Measurements from ENCODE around the gene C17orf67. TPM values are rescaled to one million over a fixed set of nuclear protein-coding genes. Genes with fewer than 3 reads are reported as not detected.
A peak's percentile ranks its signal among the peaks of the same experiment; 100 is the strongest.

Gene C17orf67
- total RNA-seq, 4 donors from 2014 or later: 0.52 to 3.7 (median 1.0) TPM

- Histone ChIP-seq H3K9me3 (no peaks in the 10 kb centered on the region), H3K27me3 (no peaks in the 10 kb centered on the region), H3K27ac (no peak overlapping the region), H3K4me1 (no peaks in the 10 kb centered on the region), H3K36me3 (no peaks in the 10 kb centered on the region), H3K4me3 (no peak overlapping the region)
- DNase-seq (ENCODE audit: low spot score in 2 of 2): no peak
- WGBS: 29% methylated on average over 4 of the region's 4 CpGs
- TF ChIP-seq EP300 (IDR thresholded peaks at IDR 0.05): no peak
- TF ChIP-seq POLR2A (IDR thresholded peaks at IDR 0.05): no peak
- TF ChIP-seq CTCF (IDR thresholded peaks at IDR 0.05): no peak
- no peak for TF ChIP-seq POLR2AphosphoS5 (IDR thresholded peaks at IDR 0.05)
Observed at GRCh38 chr17:56798916-56799315, 34.8 kb downstream of the C17orf67 start.

GRCh38 chr17:56796536-56796935 is 37.2 kb downstream of the C17orf67 start:
- Histone ChIP-seq H3K36me3 (no peaks in the 10 kb centered on the region), H3K9me3 (no peaks in the 10 kb centered on the region), H3K4me1 (no peaks in the 10 kb centered on the region), H3K27me3 (no peaks in the 10 kb centered on the region), H3K4me3 (no peak overlapping the region), H3K27ac (no peak overlapping the region)
- WGBS: 94% methylated on average over 8 of the region's 8 CpGs
- peak in 1 of 2 donors; percentile 55 for DNase-seq (ENCODE audit: low spot score in 2 of 2)
- no peak for TF ChIP-seq CTCF (IDR thresholded peaks at IDR 0.05)
- TF ChIP-seq POLR2A (IDR thresholded peaks at IDR 0.05): no peak
- TF ChIP-seq POLR2AphosphoS5 (IDR thresholded peaks at IDR 0.05): no peak
- TF ChIP-seq EP300 (IDR thresholded peaks at IDR 0.05): no peak

GRCh38 chr17:56795221-56795865 is 38.4 kb downstream of the C17orf67 start:
- Histone ChIP-seq H3K27me3 (no peaks in the 10 kb centered on the region), H3K4me3 (no peak overlapping the region), H3K9me3 (no peaks in the 10 kb centered on the region), H3K36me3 (no peaks in the 10 kb centered on the region), H3K27ac (no peak overlapping the region), H3K4me1 (no peaks in the 10 kb centered on the region)
- 83% methylated on average over 5 of the region's 5 CpGs for WGBS
- DNase-seq (ENCODE audit: low spot score in 2 of 2): no peak
- TF ChIP-seq POLR2AphosphoS5 (IDR thresholded peaks at IDR 0.05) (no peak), POLR2A (IDR thresholded peaks at IDR 0.05) (no peak), CTCF (IDR thresholded peaks at IDR 0.05) (no peak), EP300 (IDR thresholded peaks at IDR 0.05) (no peak)

DNA sequence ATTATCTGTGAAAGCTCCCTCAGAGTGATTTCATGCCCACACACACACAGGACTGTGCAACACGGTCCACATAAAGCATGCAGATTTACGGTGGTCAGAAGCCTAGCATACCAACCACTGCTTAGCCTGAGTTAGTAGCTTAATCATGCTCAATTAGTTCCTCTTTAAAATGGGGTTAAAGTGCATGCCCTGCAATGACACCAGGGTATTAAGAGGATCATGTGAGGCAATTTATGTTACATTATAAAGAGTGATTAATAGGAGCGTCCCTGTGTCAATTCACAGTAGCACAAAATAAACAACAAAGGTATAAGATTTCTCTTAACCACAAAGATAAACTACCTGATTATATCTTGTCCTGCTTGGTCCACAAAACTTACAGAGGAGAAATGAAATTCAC is 39.8 kb downstream of the C17orf67 start:
- Histone ChIP-seq H3K9me3 (no peaks in the 10 kb centered on the region), H3K27ac (no peak overlapping the region), H3K4me1 (no peaks in the 10 kb centered on the region), H3K27me3 (no peaks in the 10 kb centered on the region), H3K4me3 (no peak overlapping the region), H3K36me3 (no peaks in the 10 kb centered on the region)
- no peak for DNase-seq (ENCODE audit: low spot score in 2 of 2)
- 51% methylated on average over 3 of the region's 3 CpGs for WGBS
- TF ChIP-seq POLR2A (IDR thresholded peaks at IDR 0.05) (no peak), POLR2AphosphoS5 (IDR thresholded peaks at IDR 0.05) (no peak), EP300 (IDR thresholded peaks at IDR 0.05) (no peak), CTCF (IDR thresholded peaks at IDR 0.05) (no peak)

GRCh38 chr17:56793531-56793930 is 40.2 kb downstream of the C17orf67 start:
- H3K27ac ChIP-seq: no peak overlapping the region
- H3K4me1 ChIP-seq: no peaks in the 10 kb centered on the region
- DNase-seq (ENCODE audit: low spot score in 2 of 2): no peak
- H3K36me3 ChIP-seq: no peaks in the 10 kb centered on the region
- H3K9me3 ChIP-seq: no peaks in the 10 kb centered on the region
- no peaks in the 10 kb centered on the region for H3K27me3 ChIP-seq
- no peak overlapping the region for H3K4me3 ChIP-seq
- TF ChIP-seq POLR2AphosphoS5 (IDR thresholded peaks at IDR 0.05) (no peak), EP300 (IDR thresholded peaks at IDR 0.05) (no peak), CTCF (IDR thresholded peaks at IDR 0.05) (no peak), POLR2A (IDR thresholded peaks at IDR 0.05) (no peak)
